Right cardiac atrium (tissue), 5 donors: ENCODE data around the gene NUS1. TPM values are rescaled to one million over a fixed set of nuclear protein-coding genes. Genes with fewer than 3 reads are reported as not detected.
"Not testable (repeated sequence)": the region's sequence is repeated elsewhere in the genome, so short reads cannot be mapped to it uniquely, and the experiment has no call there.

Experiments used
- ATAC-seq, 2 donors: fragments of 200-7000 bp; cut with Tn5 transposase; one replicate each; pipeline versions ENCODE4 v1.8.0 to v1.9.1; 2020; ENCODE audit warnings: moderate library complexity in 2 of 2, mild to moderate bottlenecking in 1 of 2
- DNase-seq, 3 donors: peaks; one replicate each; pipeline ENCODE4 v3.0.0-alpha.2; 2020
- H3K27ac ChIP-seq: one replicate; pipeline ENCODE4 v1.5.1; 2013; ENCODE audit warnings: mild to moderate bottlenecking, low read length, control low read depth, moderate library complexity
- H3K27me3 ChIP-seq: one replicate; pipeline ENCODE4 v1.6.1; 2013; ENCODE audit not compliant: control insufficient read depth, insufficient read depth
- H3K4me1 ChIP-seq: one replicate; pipeline ENCODE4 v1.6.1; 2013; ENCODE audit warnings: low read length; ENCODE audit not compliant: control insufficient read depth, insufficient read depth
- H3K4me3 ChIP-seq: one replicate; pipeline ENCODE4 v1.5.1; 2013; ENCODE audit warnings: low read length, control low read depth
- H3K9me3 ChIP-seq: one replicate; pipeline ENCODE4 v1.6.1; 2013; ENCODE audit warnings: low read length; ENCODE audit not compliant: control insufficient read depth
- WGBS: extraction: QIAGEN DNeasy Blood & Tissue Kit; methylation state at CpG from one replicate; pipeline ENCODE4 v1.1.7; 2013; 5-methylcytosine and 5-hydroxymethylcytosine counted together
- intact Hi-C, 4 donors: fragments of 100-400 bp; cut with DNase I; formaldehyde crosslinking; loops; one replicate each; pipeline versions ENCODE4 v1.11.0 to v1.14.0; 2022 to 2023
- polyA plus RNA-seq: library from polyadenylated mRNA; stranded (reverse); fragments of 200-250 nt; gene quantifications from one replicate; pipeline ENCODE4 v1.2.3, GENCODE V29; 2013
- total RNA-seq, 4 donors: library from RNA; stranded (reverse); fragmentation: NEBNext Ultra II Directional; extraction: Animal tissue kit (Norgen Biotek cat#: 25700); gene quantifications; one replicate each; pipeline ENCODE4 v1.2.1, GENCODE V29; 2021
- donor health status: healthy with polysubstance abuse.
- donor health status: DM: no; HTN: yes; CAD: no.
- donor health status: DM: no; HTN: no; CAD: no.
- donor health status: DM: no; HTN: yes; CAD: no; lungs with severe emphysema.
- donor health status: DM: yes; HTN: yes; CAD: no.

Gene NUS1
- total and polyA plus RNA-seq, 5 donors, result 12.5 to 23.2 (median 18.3) TPM

GRCh38 chr6:117675658-117676301, 511 bp downstream of the NUS1 start:
- under 1% methylated on average over 48 of the region's 62 CpGs for WGBS
- H3K9me3 ChIP-seq, H3K27me3 ChIP-seq, H3K4me1 ChIP-seq, intact Hi-C loops: not testable (repeated sequence)
- DNase-seq, result peak; percentile 21 to 53 (median 51)
- peak overlapping the region; percentile 2 for H3K27ac ChIP-seq
- H3K4me3 ChIP-seq, result peak overlapping the region; percentile 83
- ATAC-seq, result peak; percentile 66 to 78

- intact Hi-C loops, result no loop called here
- 67% methylated on average over 6 of the region's 6 CpGs for WGBS
- Histone ChIP-seq H3K9me3 (no peaks in the 10 kb centered on the region), H3K27me3 (no peaks in the 10 kb centered on the region), H3K4me3 (peak overlapping the region; percentile 83), H3K4me1 (no peaks in the 10 kb centered on the region), H3K27ac (no peak overlapping the region)
- ATAC-seq (no peak), DNase-seq (no peak)
These were observed 1.4 kb downstream of the NUS1 start for GRCh38 chr6:117676577-117677218.

- H3K9me3 ChIP-seq, result no peaks in the 10 kb centered on the region
- H3K4me3 ChIP-seq, result no peak overlapping the region
- DNase-seq (no peak), ATAC-seq (no peak)
- no peak overlapping the region for H3K27ac ChIP-seq
- 42% methylated on average over 5 of the region's 5 CpGs for WGBS
- intact Hi-C loops, result no loop called here
- peaks cover 1% of the 10 kb centered on the region for H3K4me1 ChIP-seq
- H3K27me3 ChIP-seq, result no peaks in the 10 kb centered on the region
These were observed 2.4 kb downstream of the NUS1 start for GRCh38 chr6:117677553-117678141.

GRCh38 chr6:117681162-117681741, 6.0 kb downstream of the NUS1 start:
- Histone ChIP-seq H3K27ac (no peak overlapping the region), H3K4me1 (peaks cover 4% of the 10 kb centered on the region), H3K4me3 (no peak overlapping the region), H3K9me3 (no peaks in the 10 kb centered on the region), H3K27me3 (no peaks in the 10 kb centered on the region)
- peak in 1 of 2 donors; percentile 44 for ATAC-seq
- 32% methylated on average over 3 of the region's 3 CpGs for WGBS
- DNase-seq, result no peak
- intact Hi-C loops, result no loop called here

DNA sequence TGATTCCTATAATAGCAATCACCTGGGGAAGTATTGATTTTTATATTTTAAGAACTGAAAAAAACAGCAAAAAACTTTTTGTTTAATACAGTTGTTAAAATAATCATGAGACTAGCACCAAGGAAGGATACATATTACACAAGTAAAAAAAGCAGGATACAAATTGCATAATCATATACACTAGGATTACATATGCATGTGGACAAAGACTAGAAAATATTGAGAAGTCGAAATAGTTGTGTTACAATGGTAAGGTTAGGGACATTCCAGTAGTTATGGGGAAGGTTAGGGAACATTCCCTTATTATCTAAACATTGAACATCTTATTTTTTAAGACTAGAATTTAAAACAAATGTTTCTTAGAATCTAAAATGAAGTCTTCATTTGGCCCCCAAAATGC, 9.5 kb downstream of the NUS1 start:
- no peaks in the 10 kb centered on the region for H3K9me3 ChIP-seq
- WGBS, result 91% methylated on average over 1 of the region's 1 CpG
- H3K4me1 ChIP-seq, result peaks cover 6% of the 10 kb centered on the region
- no peak overlapping the region for H3K27ac ChIP-seq
- H3K27me3 ChIP-seq, result no peaks in the 10 kb centered on the region
- no peak for ATAC-seq
- no peak overlapping the region for H3K4me3 ChIP-seq
- no peak for DNase-seq
- intact Hi-C loops, result no loop called here

- no peak overlapping the region for H3K4me3 ChIP-seq
- H3K4me1 ChIP-seq, result peaks cover 6% of the 10 kb centered on the region
- H3K9me3 ChIP-seq, result no peaks in the 10 kb centered on the region
- H3K27ac ChIP-seq, result no peak overlapping the region
- DNase-seq, result no peak
- no peak for ATAC-seq
- WGBS, result over 99% methylated on average over 2 of the region's 2 CpGs
- intact Hi-C loops, result no loop called here
- H3K27me3 ChIP-seq, result no peaks in the 10 kb centered on the region
These were observed 10.1 kb downstream of the NUS1 start for GRCh38 chr6:117685359-117685758.

DNA sequence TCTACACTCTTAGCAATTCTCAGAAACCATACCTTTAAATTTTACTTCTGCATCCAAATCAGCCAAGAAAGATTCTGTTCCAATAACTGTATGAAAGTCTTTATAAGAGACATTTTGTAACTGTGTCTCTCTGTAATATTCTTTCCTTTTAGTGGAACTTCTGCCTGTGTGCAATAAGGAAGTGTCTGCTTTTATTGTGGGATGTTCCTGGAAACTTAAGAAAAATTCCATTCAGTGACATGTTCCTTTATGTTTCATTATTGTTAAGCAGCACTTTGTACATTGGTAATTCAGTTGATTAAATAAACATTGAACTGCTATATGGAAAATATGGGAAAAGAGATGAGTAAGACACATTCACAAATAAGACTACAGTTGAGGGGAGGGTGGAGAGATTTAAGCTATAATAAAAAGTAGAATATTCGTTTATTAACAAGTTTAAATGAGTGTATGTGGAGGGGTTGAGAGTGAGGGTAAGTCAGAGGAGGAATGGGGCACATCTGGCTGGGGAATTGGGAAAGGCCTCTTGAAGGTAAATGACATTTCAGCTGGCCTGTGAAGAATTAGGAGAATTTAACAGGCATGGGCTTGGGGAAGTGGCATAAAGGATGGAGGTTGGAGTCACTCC, 11.9 kb downstream of the NUS1 start:
- no peak for ATAC-seq
- Histone ChIP-seq H3K27me3 (no peaks in the 10 kb centered on the region), H3K4me1 (peaks cover 4% of the 10 kb centered on the region), H3K27ac (no peak overlapping the region), H3K9me3 (no peaks in the 10 kb centered on the region), H3K4me3 (no peak overlapping the region)
- intact Hi-C loops, result no loop called here
- no peak for DNase-seq
- 85% methylated on average over 1 of the region's 1 CpG for WGBS

- intact Hi-C loops, DNase-seq, H3K4me3 ChIP-seq, H3K27ac ChIP-seq, H3K4me1 ChIP-seq, H3K27me3 ChIP-seq, H3K9me3 ChIP-seq, ATAC-seq: not testable (repeated sequence)
- 93% methylated on average over 4 of the region's 4 CpGs for WGBS
These were observed 14.3 kb downstream of the NUS1 start for GRCh38 chr6:117689584-117689983.

DNA sequence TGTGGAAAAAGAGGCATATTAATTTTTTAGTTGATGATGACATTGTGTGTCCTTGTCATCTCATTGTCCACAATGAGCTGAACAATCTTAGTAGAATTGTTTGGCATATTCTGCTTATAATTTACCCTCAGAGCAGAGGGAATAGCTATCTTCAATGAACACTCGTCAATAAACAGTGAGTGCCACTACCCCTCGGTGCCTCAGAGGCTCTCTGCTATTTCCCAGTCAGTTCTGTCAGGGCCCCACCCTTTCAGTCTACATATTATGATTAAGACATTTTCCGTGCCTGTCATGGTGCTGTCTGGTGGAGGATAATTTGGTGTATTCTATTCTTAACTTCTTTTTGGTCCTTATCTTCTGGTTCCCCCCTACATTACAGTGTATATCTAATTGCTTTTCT, 31.2 kb downstream of the NUS1 start:
- H3K9me3 ChIP-seq, result no peaks in the 10 kb centered on the region
- no peaks in the 10 kb centered on the region for H3K27me3 ChIP-seq
- H3K4me3 ChIP-seq, result no peak overlapping the region
- no peaks in the 10 kb centered on the region for H3K4me1 ChIP-seq
- H3K27ac ChIP-seq, result no peak overlapping the region
- no peak for DNase-seq
- WGBS, result 61% methylated on average over 3 of the region's 3 CpGs
- ATAC-seq, result no peak
- intact Hi-C loops, result no loop called here

DNA sequence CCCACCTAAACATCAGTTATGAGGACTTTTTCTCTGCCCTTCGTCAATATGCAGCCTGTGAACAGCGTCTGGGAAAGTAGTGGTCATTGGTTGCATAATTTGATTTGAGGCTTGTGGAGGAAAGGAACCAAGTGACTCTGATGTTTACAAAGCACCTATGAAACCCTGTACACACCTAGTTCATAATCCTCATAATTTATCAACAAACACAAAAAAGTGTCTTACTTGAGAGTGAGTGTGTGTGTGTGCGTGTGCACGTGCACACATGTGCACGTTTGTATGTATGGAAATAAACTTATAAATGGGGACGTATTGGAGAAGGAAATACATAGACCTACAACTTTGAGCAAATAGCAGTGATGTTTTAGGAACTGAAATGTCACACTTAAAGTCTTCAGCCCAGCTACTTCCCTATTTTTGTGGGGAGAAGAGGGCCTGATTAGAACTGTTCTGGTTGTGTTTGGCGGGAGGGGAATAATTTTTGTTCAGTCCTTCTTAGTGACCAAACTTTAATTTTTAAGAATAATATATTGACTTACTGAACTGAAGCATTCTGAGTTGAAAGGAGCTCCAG, 31.8 kb downstream of the NUS1 start:
- intact Hi-C loops, H3K4me3 ChIP-seq, H3K27ac ChIP-seq, H3K9me3 ChIP-seq, DNase-seq, ATAC-seq, H3K4me1 ChIP-seq, H3K27me3 ChIP-seq: not testable (repeated sequence)
- WGBS, result 83% methylated on average over 6 of the region's 7 CpGs

DNA sequence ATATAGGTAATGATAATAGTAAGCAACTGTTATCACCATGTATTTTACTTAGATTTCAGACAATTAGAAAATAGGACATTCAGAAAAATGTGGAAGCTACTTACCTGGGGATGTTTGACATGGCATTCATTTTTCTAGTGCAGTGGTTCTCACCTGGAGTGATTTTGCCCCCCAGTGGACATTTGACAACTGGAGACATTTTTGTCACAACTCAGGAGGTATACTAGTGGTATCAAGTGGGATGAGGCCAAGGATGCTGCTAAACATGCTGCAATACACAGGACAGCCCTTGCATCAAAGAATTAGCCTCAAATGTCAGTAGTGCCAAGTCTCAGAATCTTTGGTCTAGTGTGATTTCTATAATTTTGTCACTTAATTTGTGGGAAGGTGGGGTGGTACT, 36.1 kb downstream of the NUS1 start:
- no peaks in the 10 kb centered on the region for H3K27me3 ChIP-seq
- no peak overlapping the region for H3K27ac ChIP-seq
- ATAC-seq (no peak), DNase-seq (no peak)
- H3K9me3 ChIP-seq, result no peaks in the 10 kb centered on the region
- no peak overlapping the region for H3K4me3 ChIP-seq
- no peaks in the 10 kb centered on the region for H3K4me1 ChIP-seq
- intact Hi-C loops, result no loop called here
